DOHH2 (cell line): Measurements from ENCODE around the gene MRPL27.

Experiments
- H3F3A ChIP-seq: fragments of 200-600 bp; sonication (generic), shearing (Covaris generic); 2 replicates; pipeline ENCODE4 v1.6.0; 2016; ENCODE audit warnings: antibody characterized with exemption, mild to moderate bottlenecking; ENCODE audit not compliant: control insufficient read depth, insufficient read depth
- H3K27ac ChIP-seq: fragments of 200-600 bp; sonication (generic); 2 replicates; pipeline ENCODE4 v1.5.1; 2014; ENCODE audit warnings: low read depth, mild to moderate bottlenecking, low read length, moderate library complexity
- H3K27me3 ChIP-seq: fragments of 200-600 bp; sonication (generic); 2 replicates; pipeline ENCODE4 v1.6.1; 2014; ENCODE audit warnings: mild to moderate bottlenecking, low read length, mixed read lengths; ENCODE audit not compliant: control insufficient read depth
- H3K36me3 ChIP-seq: fragments of 200-600 bp; sonication (generic); 2 replicates; pipeline ENCODE4 v1.6.1; 2014; ENCODE audit warnings: mild to moderate bottlenecking, low read length, moderate library complexity, mixed read lengths; ENCODE audit not compliant: control insufficient read depth
- H3K4me1 ChIP-seq: fragments of 200-600 bp; sonication (generic); 2 replicates; pipeline ENCODE4 v1.6.1; 2014; ENCODE audit warnings: mild to moderate bottlenecking, low read length, mixed read lengths; ENCODE audit not compliant: control insufficient read depth
- H3K4me2 ChIP-seq: fragments of 200-600 bp; sonication (generic); 2 replicates; pipeline ENCODE4 v1.6.0; 2014; ENCODE audit warnings: mild to moderate bottlenecking, low read length, moderate library complexity
- H3K4me3 ChIP-seq: fragments of 200-600 bp; sonication (generic); 2 replicates; pipeline ENCODE4 v1.5.1; 2014; ENCODE audit warnings: mild to moderate bottlenecking, low read length, mixed read lengths
- H3K79me2 ChIP-seq: fragments of 200-600 bp; sonication (generic); 2 replicates; pipeline ENCODE4 v1.6.1; 2014; ENCODE audit warnings: mild to moderate bottlenecking, low read length, mixed read lengths; ENCODE audit not compliant: control insufficient read depth
- H3K9me2 ChIP-seq: fragments of 200-600 bp; sonication (generic); replicated peaks from 2 replicates; pipeline ENCODE4 v1.6.1; 2014; ENCODE audit warnings: mild to moderate bottlenecking, low read length, mixed read lengths; ENCODE audit not compliant: control insufficient read depth
- H3K9me3 ChIP-seq: fragments of 200-600 bp; sonication (generic); 2 replicates; pipeline ENCODE4 v1.6.1; 2014; ENCODE audit warnings: antibody characterized with exemption, low read length, mixed read lengths; ENCODE audit not compliant: control insufficient read depth, insufficient read depth
- H4K20me1 ChIP-seq: fragments of 200-600 bp; sonication (generic); 2 replicates; pipeline ENCODE4 v1.6.0; 2014; ENCODE audit warnings: low read depth, mild to moderate bottlenecking, antibody characterized with exemption, low read length, moderate library complexity; ENCODE audit not compliant: control insufficient read depth, insufficient read depth
- EZH2phosphoT487 ChIP-seq: fragments of 200-600 bp; sonication (generic); IDR thresholded peaks from 2 replicates; pipeline ENCODE4 v1.6.1; 2017; ENCODE audit warnings: borderline replicate concordance, mild to moderate bottlenecking, antibody characterized with exemption, low read length, moderate library complexity, mixed read lengths
- TF ChIP-seq, protein P1 (sequence below): fragments of 200-600 bp; sonication (generic); IDR thresholded peaks from one replicate; pipeline ENCODE4 v1.5.1; 2014; ENCODE audit warnings: antibody characterized with exemption, mild to moderate bottlenecking, low read depth, low read length; ENCODE audit not compliant: poor library complexity, severe bottlenecking

MRPL27 gene

DNA sequence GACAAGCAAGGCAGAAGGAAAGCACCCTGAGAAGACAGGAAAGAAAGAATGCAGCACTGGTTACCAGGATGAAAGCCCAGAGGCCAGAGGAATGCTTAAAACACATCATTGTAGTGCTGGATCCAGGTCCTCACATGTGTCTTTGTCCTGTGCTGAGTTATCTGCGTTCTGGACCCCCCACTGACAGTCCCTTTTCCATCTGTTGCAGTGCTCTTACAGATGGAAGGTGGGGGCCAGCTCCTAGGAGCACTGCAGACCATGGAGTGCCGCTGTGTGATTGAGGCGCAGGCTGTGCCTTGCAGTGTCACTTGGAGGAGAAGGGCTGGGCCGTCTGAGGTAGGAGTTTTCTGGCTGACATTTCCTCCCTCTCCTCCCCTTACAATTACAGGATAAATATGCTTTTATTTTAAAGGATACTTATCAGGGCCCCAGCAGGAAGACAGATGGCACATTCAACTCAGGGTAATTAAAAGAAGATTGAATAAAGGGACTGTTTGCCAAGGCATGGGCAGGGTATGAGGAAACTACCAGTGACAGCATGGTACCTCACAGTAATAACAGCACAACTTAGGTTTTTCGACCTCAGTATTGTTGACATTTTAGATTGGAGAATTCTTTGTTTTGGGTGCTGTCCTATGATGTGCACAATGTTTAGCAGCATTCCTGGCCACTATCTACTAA is 3.0 kb upstream of the MRPL27 start:
- Histone ChIP-seq H3K9me2 (no peaks in the 10 kb centered on the region), H4K20me1 (no peaks in the 10 kb centered on the region), H3K79me2 (peaks cover 28% of the 10 kb centered on the region), H3K9me3 (no peaks in the 10 kb centered on the region), H3K4me3 (no peak overlapping the region), H3K27me3 (no peaks in the 10 kb centered on the region), H3F3A (no peaks in the 10 kb centered on the region), H3K27ac (no peak overlapping the region), H3K36me3 (peaks cover 69% of the 10 kb centered on the region), H3K4me2 (no peak overlapping the region), H3K4me1 (peaks cover 21% of the 10 kb centered on the region)
- TF ChIP-seq, protein P1, sequence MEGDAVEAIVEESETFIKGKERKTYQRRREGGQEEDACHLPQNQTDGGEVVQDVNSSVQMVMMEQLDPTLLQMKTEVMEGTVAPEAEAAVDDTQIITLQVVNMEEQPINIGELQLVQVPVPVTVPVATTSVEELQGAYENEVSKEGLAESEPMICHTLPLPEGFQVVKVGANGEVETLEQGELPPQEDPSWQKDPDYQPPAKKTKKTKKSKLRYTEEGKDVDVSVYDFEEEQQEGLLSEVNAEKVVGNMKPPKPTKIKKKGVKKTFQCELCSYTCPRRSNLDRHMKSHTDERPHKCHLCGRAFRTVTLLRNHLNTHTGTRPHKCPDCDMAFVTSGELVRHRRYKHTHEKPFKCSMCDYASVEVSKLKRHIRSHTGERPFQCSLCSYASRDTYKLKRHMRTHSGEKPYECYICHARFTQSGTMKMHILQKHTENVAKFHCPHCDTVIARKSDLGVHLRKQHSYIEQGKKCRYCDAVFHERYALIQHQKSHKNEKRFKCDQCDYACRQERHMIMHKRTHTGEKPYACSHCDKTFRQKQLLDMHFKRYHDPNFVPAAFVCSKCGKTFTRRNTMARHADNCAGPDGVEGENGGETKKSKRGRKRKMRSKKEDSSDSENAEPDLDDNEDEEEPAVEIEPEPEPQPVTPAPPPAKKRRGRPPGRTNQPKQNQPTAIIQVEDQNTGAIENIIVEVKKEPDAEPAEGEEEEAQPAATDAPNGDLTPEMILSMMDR: no peak
- TF ChIP-seq EZH2phosphoT487: no peak

DNA sequence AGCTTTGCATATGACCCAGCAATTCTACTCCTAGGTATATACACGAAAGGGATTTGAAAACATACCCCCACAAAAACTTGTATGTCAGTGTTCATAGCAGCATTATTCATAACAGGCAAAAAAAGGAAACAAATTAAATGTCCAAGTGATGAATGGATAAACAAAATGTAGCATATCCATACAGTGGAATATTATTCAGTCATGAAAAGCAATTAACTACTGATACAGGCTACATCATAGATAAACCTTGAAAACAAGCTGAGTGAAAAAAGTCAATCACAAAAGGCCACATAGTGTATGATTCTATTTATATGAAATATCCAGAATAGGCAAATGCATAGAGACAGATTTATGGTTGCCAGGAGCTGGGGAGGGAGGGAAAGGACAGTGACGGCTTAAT is 721 bp upstream of the MRPL27 start:
- Histone ChIP-seq H3K4me1 (peaks cover 21% of the 10 kb centered on the region), H3K9me2 (no peaks in the 10 kb centered on the region), H3K79me2 (peaks cover 36% of the 10 kb centered on the region), H3K9me3 (no peaks in the 10 kb centered on the region), H3K27me3 (no peaks in the 10 kb centered on the region), H3K4me2 (peak overlapping the region; percentile 95), H4K20me1 (no peaks in the 10 kb centered on the region), H3K36me3 (peaks cover 69% of the 10 kb centered on the region), H3K27ac (peak overlapping the region; percentile 83), H3K4me3 (peak overlapping the region; percentile 95), H3F3A (no peaks in the 10 kb centered on the region)
- TF ChIP-seq EZH2phosphoT487: no peak
- TF ChIP-seq, protein P1: no peak

DNA sequence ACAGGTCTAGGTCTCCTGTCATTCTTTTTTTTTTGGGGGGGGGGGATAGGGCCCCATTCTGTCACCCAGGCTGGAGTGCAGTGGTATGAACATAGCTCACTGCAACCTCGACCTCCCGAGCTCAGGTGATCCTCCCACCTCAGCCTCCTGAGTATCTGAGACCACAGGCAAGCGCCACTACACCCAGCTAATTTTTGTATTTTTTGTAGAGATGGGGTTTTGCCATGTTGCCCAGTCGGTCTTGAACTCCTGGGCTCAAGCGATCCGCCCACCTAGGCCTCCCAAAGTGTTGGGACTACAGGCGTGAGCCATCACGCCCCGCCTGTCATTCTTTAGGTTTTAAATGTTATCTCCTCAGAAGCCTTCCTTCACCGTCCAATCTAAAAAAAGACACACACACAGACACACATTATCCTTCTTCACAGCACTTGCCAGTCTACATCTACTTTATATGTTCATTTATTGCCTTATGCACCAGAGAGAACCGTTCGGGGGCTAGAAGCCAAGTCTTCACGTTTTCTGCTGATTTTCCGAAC is 694 bp downstream of the MRPL27 start:
- H3K4me1 ChIP-seq: peaks cover 21% of the 10 kb centered on the region
- H3K27me3 ChIP-seq: no peaks in the 10 kb centered on the region
- H3K9me3 ChIP-seq: no peaks in the 10 kb centered on the region
- peak overlapping the region; percentile 83 for H3K27ac ChIP-seq
- H3K4me2 ChIP-seq: peak overlapping the region; percentile 95
- no peaks in the 10 kb centered on the region for H3F3A ChIP-seq
- peak overlapping the region; percentile 95 for H3K4me3 ChIP-seq
- H3K9me2 ChIP-seq: no peaks in the 10 kb centered on the region
- H3K79me2 ChIP-seq: peaks cover 36% of the 10 kb centered on the region
- TF ChIP-seq, protein P1: no peak
- no peak for TF ChIP-seq EZH2phosphoT487
- H3K36me3 ChIP-seq: peaks cover 75% of the 10 kb centered on the region
- no peaks in the 10 kb centered on the region for H4K20me1 ChIP-seq
